Kasumi-1 (cell line): ENCODE results near the gene KRT85.
"Not testable (repeated sequence)": the region's sequence is repeated elsewhere in the genome, so short reads cannot be mapped to it uniquely, and the experiment has no call there.

ENCODE experiments used
- DNase-seq, 2 experiments: peaks; one replicate each; lab custom pipeline; 2025; lab: John Stamatoyannopoulos, UW

KRT85 gene

GRCh38 chr12:52349196-52349595, 18.1 kb downstream of the KRT85 start:
- DNase-seq, result no peak

- no peak for DNase-seq
These were observed 19.4 kb downstream of the KRT85 start for GRCh38 chr12:52347551-52348510.

- DNase-seq, result no peak
These were observed 20.3 kb downstream of the KRT85 start for GRCh38 chr12:52347016-52347415.

GRCh38 chr12:52346593-52346992, 20.7 kb downstream of the KRT85 start:
- no peak for DNase-seq

- not testable (repeated sequence) for DNase-seq
These were observed 22.2 kb downstream of the KRT85 start for GRCh38 chr12:52345041-52345440.

GRCh38 chr12:52344111-52344510, 23.2 kb downstream of the KRT85 start:
- no peak for DNase-seq

GRCh38 chr12:52343550-52343949, 23.7 kb downstream of the KRT85 start:
- DNase-seq, result no peak

GRCh38 chr12:52342781-52343490, 24.3 kb downstream of the KRT85 start:
- DNase-seq, result no peak

GRCh38 chr12:52341066-52341580, 26.2 kb downstream of the KRT85 start:
- no peak for DNase-seq

- DNase-seq, result no peak
These were observed 28.9 kb downstream of the KRT85 start for GRCh38 chr12:52338241-52338960.

GRCh38 chr12:52337054-52337453, 30.2 kb downstream of the KRT85 start:
- DNase-seq, result no peak

GRCh38 chr12:52336641-52337040, 30.6 kb downstream of the KRT85 start:
- no peak for DNase-seq

- no peak for DNase-seq
These were observed 31.6 kb downstream of the KRT85 start for GRCh38 chr12:52335598-52336262.

GRCh38 chr12:52334185-52334584, 33.1 kb downstream of the KRT85 start:
- DNase-seq, result no peak

GRCh38 chr12:52333321-52333720, 34.0 kb downstream of the KRT85 start:
- DNase-seq, result no peak

GRCh38 chr12:52332381-52332780, 34.9 kb downstream of the KRT85 start:
- no peak for DNase-seq

- DNase-seq, result no peak
These were observed 35.4 kb downstream of the KRT85 start for GRCh38 chr12:52331833-52332232.

- DNase-seq, result no peak
These were observed 36.2 kb downstream of the KRT85 start for GRCh38 chr12:52331039-52331438.

- no peak for DNase-seq
These were observed 39.3 kb downstream of the KRT85 start for GRCh38 chr12:52327830-52328500.

- DNase-seq, result peak; percentile 90 to 93
These were observed 40.0 kb downstream of the KRT85 start for GRCh38 chr12:52327052-52327829.

GRCh38 chr12:52324153-52324444, 43.2 kb downstream of the KRT85 start:
- DNase-seq, result no peak
